CD4-positive, alpha-beta T cell treated with Interleukin-4 for 1 hour (primary cell): Measurements from ENCODE around the gene ESPN.
A peak's percentile ranks its signal among the peaks of the same experiment; 100 is the strongest.
"Not testable (repeated sequence)": the region's sequence is repeated elsewhere in the genome, so short reads cannot be mapped to it uniquely, and the experiment has no call there.

ENCODE experiments used
- DNase-seq, 2 donors: peaks; one replicate each; pipeline ENCODE4 v3.0.0-alpha.2; 2020 to 2022

Gene ESPN

GRCh38 chr1:6428453-6428852 is 3.9 kb downstream of the ESPN start:
- DNase-seq = not testable (repeated sequence)

- not testable (repeated sequence) for DNase-seq
These were observed 5.3 kb downstream of the ESPN start for GRCh38 chr1:6429660-6430411.

- not testable (repeated sequence) for DNase-seq
These were observed 7.3 kb downstream of the ESPN start for GRCh38 chr1:6431645-6432579.

GRCh38 chr1:6434186-6434585 is 9.6 kb downstream of the ESPN start:
- DNase-seq = no peak

- no peak for DNase-seq
These were observed 10.6 kb downstream of the ESPN start for GRCh38 chr1:6435129-6435528.

GRCh38 chr1:6435547-6435946 is 11.0 kb downstream of the ESPN start:
- DNase-seq = no peak

- not testable (repeated sequence) for DNase-seq
These were observed 11.7 kb downstream of the ESPN start for GRCh38 chr1:6436277-6436676.

GRCh38 chr1:6437012-6437700 is 12.6 kb downstream of the ESPN start:
- DNase-seq = not testable (repeated sequence)

- DNase-seq = peak; percentile 75 to 80
These were observed 13.5 kb downstream of the ESPN start for GRCh38 chr1:6438047-6438525.

GRCh38 chr1:6440198-6441126 is 15.9 kb downstream of the ESPN start:
- peak; percentile 76 to 80 for DNase-seq

GRCh38 chr1:6441586-6441985 is 17.0 kb downstream of the ESPN start:
- no peak for DNase-seq

GRCh38 chr1:6443339-6444115 is 19.0 kb downstream of the ESPN start:
- DNase-seq = no peak

- no peak for DNase-seq
These were observed 19.8 kb downstream of the ESPN start for GRCh38 chr1:6444377-6444776.

- peak; percentile 30 to 52 for DNase-seq
These were observed 20.6 kb downstream of the ESPN start for GRCh38 chr1:6445062-6445763.

- DNase-seq = not testable (repeated sequence)
These were observed 21.4 kb downstream of the ESPN start for GRCh38 chr1:6445929-6446328.

- DNase-seq = no peak
These were observed 22.1 kb downstream of the ESPN start for GRCh38 chr1:6446665-6447015.

- no peak for DNase-seq
These were observed 22.6 kb downstream of the ESPN start for GRCh38 chr1:6447016-6447817.

GRCh38 chr1:6447818-6448748 is 23.5 kb downstream of the ESPN start:
- DNase-seq = peak; percentile 55 to 68
